Pancreas (tissue), 10 donors: ENCODE data around the gene EEF1A2. TPM values are rescaled to one million over a fixed set of nuclear protein-coding genes. Genes with fewer than 3 reads are reported as not detected.

Experiments
- ATAC-seq, 4 donors: fragments of 200-7000 bp; cut with Tn5 transposase; one replicate each; pipeline versions ENCODE4 v1.8.0 to v1.9.1; 2020; ENCODE audit warnings: mild to moderate bottlenecking in 4 of 4, moderate library complexity in 4 of 4
- DNase-seq, 6 donors: peaks; one replicate each; pipeline ENCODE4 v3.0.0-alpha.2; 2020
- FAIRE-seq: peaks from 2 replicates; lab custom pipeline; 2012; peaks lifted over from hg19 to GRCh38; lab: Jason Lieb, UNC
- H3K27ac ChIP-seq, 4 donors: fragments of 200-600 bp; sonication (generic); 1 replicate in 3 of 4; 2 replicates in 1 of 4; pipeline versions ENCODE4 v1.5.0 to v1.8.0; 2020
- H3K27me3 ChIP-seq, 4 donors: fragments of 200-600 bp; one replicate each; pipeline ENCODE4 v1.8.0; 2021
- H3K36me3 ChIP-seq, 3 donors: fragments of 200-600 bp; sonication (generic) in 1 of 3; one replicate each; pipeline versions ENCODE4 v1.5.0 to v1.8.0; 2020 to 2021
- H3K4me1 ChIP-seq, 3 donors: fragments of 200-600 bp; one replicate each; pipeline ENCODE4 v1.8.0; 2021
- H3K4me3 ChIP-seq, 4 donors: fragments of 200-600 bp; sonication (generic) in 2 of 4; one replicate each; pipeline versions ENCODE4 v1.5.0 to v1.8.0; 2020 to 2021
- H3K9me3 ChIP-seq, 4 donors: fragments of 200-600 bp; one replicate each; pipeline ENCODE4 v1.8.0; 2021
- CTCF ChIP-seq, 4 donors: fragments of 200-600 bp; sonication (generic) in 3 of 4; IDR thresholded peaks; one replicate each; pipeline versions ENCODE4 v1.5.0 to v1.8.0; 2021; ENCODE audit warnings: antibody characterized with exemption in 4 of 4
- WGBS, 2 donors: extraction: QIAGEN DNeasy Blood & Tissue Kit; methylation state at CpG; one replicate each; pipeline ENCODE4 v1.1.7; 2013; 5-methylcytosine and 5-hydroxymethylcytosine counted together
- intact Hi-C, 3 donors: fragments of 100-400 bp; cut with DNase I; formaldehyde crosslinking; loops; one replicate each; pipeline versions ENCODE4 v1.11.1 to v1.14.2; 2022
- polyA plus RNA-seq, 2 donors: library from polyadenylated mRNA; stranded (reverse); fragments of 200-250 nt; gene quantifications; one replicate each; pipeline ENCODE4 v1.2.3, GENCODE V29; 2013
- total RNA-seq, 6 donors: library from RNA; stranded (reverse); fragmentation: NEBNext Ultra II Directional in 4 of 6; extraction: Animal tissue kit (Norgen Biotek cat#: 25700) in 4 of 6; gene quantifications; one replicate each; pipeline versions ENCODE4 v1.2.1 to v1.2.4, GENCODE V29; 2021 to 2023
- donor health status: healthy with polysubstance abuse.
- donor health status: DM: no; HTN: no; CAD: no; lungs with moderate emphysema.
- donor health status: DM: no; HTN: no; CAD: no.
- donor health status: control.
- donor health status: control.
- donor health status: Bipolar disorder and iron deficiency.
- donor health status: DM: yes; HTN: yes; CAD: no.
- donor health status: DM: no; HTN: no; CAD: no.
- donor health status: DM: no; HTN: no; CAD: no.
- donor health status: DM: yes; HTN: yes; CAD: no.

EEF1A2 gene
- total RNA-seq: 10 to 100 TPM in 4 of 6 donors, 1 to 10 TPM in 2; 5.0 to 22.9 (median 15.4) TPM
- 10 to 100 TPM; 28.2 to 86.9 TPM for polyA plus RNA-seq

- no peak for TF ChIP-seq CTCF (IDR thresholded peaks at IDR 0.05)
- FAIRE-seq (no peak), DNase-seq (peak in 3 of 6 donors; percentile 57 to 78 (median 72)), ATAC-seq (peak in 2 of 4 donors; percentile 22 to 46)
- Histone ChIP-seq H3K27ac (peak within 1 kb of the TSS in 1 of 4 donors; percentile 4), H3K4me1 (peaks cover 0 to 3% (median 0%) of the 10 kb centered on the region in 3 donors), H3K36me3 (no peaks in the 10 kb centered on the region), H3K27me3 (no peaks in the 10 kb centered on the region), H3K9me3 (no peaks in the 10 kb centered on the region), H3K4me3 (peak within 1 kb of the TSS in 2 of 4 donors; percentile 37 to 43)
- intact Hi-C loops: no loop called here
- WGBS, 2 donors: 0 to 1% methylated on average over 23 to 58 of the region's 58 CpGs
Observed at GRCh38 chr20:63498960-63499337, at the start of gene EEF1A2. Gene EEF1A2 (minus strand): TSS chr20:63499083. CDS start chr20:63497763, 1,320 bp downstream.

GRCh38 chr20:63548542-63548941 is 49.7 kb upstream of the EEF1A2 start:
- 30 to 43% methylated on average over 9 to 11 of the region's 11 CpGs for WGBS, 2 donors
- no peaks in the 10 kb centered on the region for H3K36me3 ChIP-seq
- no peak overlapping the region for H3K27ac ChIP-seq
- no peaks in the 10 kb centered on the region for H3K9me3 ChIP-seq
- no peaks in the 10 kb centered on the region for H3K27me3 ChIP-seq
- intact Hi-C loops: loop anchor here in 1 of 3 donors (10.0 kb wide), 1 partner anchor 416 kb away; the partner anchor contains the start of gene ZNF512B
- FAIRE-seq: no peak
- no peak for DNase-seq
- ATAC-seq: no peak
- no peaks in the 10 kb centered on the region for H3K4me1 ChIP-seq
- H3K4me3 ChIP-seq: no peak overlapping the region
- no peak for TF ChIP-seq CTCF (IDR thresholded peaks at IDR 0.05)

GRCh38 chr20:63547725-63548480 is 49.0 kb upstream of the EEF1A2 start, which contains the start of gene SRMS:
Gene SRMS (minus strand): TSS chr20:63547749. CDS start chr20:63547463, 286 bp downstream.
- FAIRE-seq (no peak), ATAC-seq (peak in 1 of 4 donors; percentile 34), DNase-seq (no peak)
- Histone ChIP-seq H3K27ac (no peak within 1 kb of the TSS), H3K4me1 (no peaks in the 10 kb centered on the region), H3K4me3 (no peak within 1 kb of the TSS), H3K36me3 (no peaks in the 10 kb centered on the region), H3K27me3 (no peaks in the 10 kb centered on the region), H3K9me3 (no peaks in the 10 kb centered on the region)
- no peak for TF ChIP-seq CTCF (IDR thresholded peaks at IDR 0.05)
- intact Hi-C loops: loop anchor here in 1 of 3 donors (10.0 kb wide), 1 partner anchor 417 kb away; the partner anchor contains the start of gene ZNF512B
- WGBS, 2 donors: 42 to 46% methylated on average over 33 to 35 of the region's 35 CpGs

- Histone ChIP-seq H3K36me3 (no peaks in the 10 kb centered on the region), H3K27me3 (no peaks in the 10 kb centered on the region), H3K4me1 (no peaks in the 10 kb centered on the region), H3K9me3 (no peaks in the 10 kb centered on the region), H3K4me3 (no peak overlapping the region), H3K27ac (no peak overlapping the region)
- 41 to 57% methylated on average over 49 to 58 of the region's 58 CpGs for WGBS, 2 donors
- no peak for ATAC-seq
- no peak for TF ChIP-seq CTCF (IDR thresholded peaks at IDR 0.05)
- intact Hi-C loops: loop anchor here in 1 of 3 donors (10.0 kb wide), 1 partner anchor 418 kb away; the partner anchor contains the start of gene ZNF512B
- FAIRE-seq: no peak
- no peak for DNase-seq
Observed at GRCh38 chr20:63546956-63547724, 48.3 kb upstream of the EEF1A2 start.
